Upper lobe of right lung (tissue), 1 donor: ENCODE measurements around the gene ZBTB3. TPM values are rescaled to one million over a fixed set of nuclear protein-coding genes. Genes with fewer than 3 reads are reported as not detected.

Source experiments
- ATAC-seq: fragments of 200-7000 bp; cut with Tn5 transposase; one replicate; pipeline ENCODE4 v1.9.1; 2020; ENCODE audit warnings: mild to moderate bottlenecking, moderate library complexity
- DNase-seq: peaks from one replicate; pipeline ENCODE4 v3.0.0-alpha.2; 2020
- H3K27ac ChIP-seq: fragments of 200-600 bp; one replicate; pipeline ENCODE4 v1.8.0; 2022
- H3K27me3 ChIP-seq: fragments of 200-600 bp; one replicate; pipeline ENCODE4 v1.8.0; 2022; ENCODE audit warnings: mild to moderate bottlenecking
- H3K36me3 ChIP-seq: fragments of 200-600 bp; one replicate; pipeline ENCODE4 v1.8.0; 2022
- H3K4me1 ChIP-seq: fragments of 200-600 bp; one replicate; pipeline ENCODE4 v1.8.0; 2022
- H3K4me3 ChIP-seq: fragments of 200-600 bp; one replicate; pipeline ENCODE4 v1.8.0; 2022; ENCODE audit warnings: mild to moderate bottlenecking
- H3K9me3 ChIP-seq: fragments of 200-600 bp; one replicate; pipeline ENCODE4 v1.8.0; 2022
- intact Hi-C: fragments of 100-400 bp; cut with DNase I; formaldehyde crosslinking; loops from one replicate; pipeline ENCODE4 v1.11.0; 2022
- total RNA-seq: library from RNA; stranded (reverse); fragmentation: NEBNext Ultra II Directional; extraction: Animal tissue kit (Norgen Biotek cat#: 25700); gene quantifications from one replicate; pipeline ENCODE4 v1.2.1, GENCODE V29; 2021
- TF ChIP-seq, protein P1 (sequence below): fragments of 200-600 bp; IDR thresholded peaks from one replicate; pipeline ENCODE4 v1.8.0; 2022; ENCODE audit warnings: antibody characterized with exemption
- donor health status: DM: no; HTN: yes; CAD: no; lungs with severe emphysema.

ZBTB3 gene
- total RNA-seq, 1 donor from 2014 or later: 12.5 TPM

- Histone ChIP-seq H3K4me1 (peaks cover 32% of the 10 kb centered on the region), H3K27me3 (no peaks in the 10 kb centered on the region), H3K4me3 (peak overlapping the region; percentile 74), H3K9me3 (no peaks in the 10 kb centered on the region), H3K27ac (peak overlapping the region; percentile 94), H3K36me3 (peaks cover 28% of the 10 kb centered on the region)
- intact Hi-C loops: no loop called here
- TF ChIP-seq, protein P1, sequence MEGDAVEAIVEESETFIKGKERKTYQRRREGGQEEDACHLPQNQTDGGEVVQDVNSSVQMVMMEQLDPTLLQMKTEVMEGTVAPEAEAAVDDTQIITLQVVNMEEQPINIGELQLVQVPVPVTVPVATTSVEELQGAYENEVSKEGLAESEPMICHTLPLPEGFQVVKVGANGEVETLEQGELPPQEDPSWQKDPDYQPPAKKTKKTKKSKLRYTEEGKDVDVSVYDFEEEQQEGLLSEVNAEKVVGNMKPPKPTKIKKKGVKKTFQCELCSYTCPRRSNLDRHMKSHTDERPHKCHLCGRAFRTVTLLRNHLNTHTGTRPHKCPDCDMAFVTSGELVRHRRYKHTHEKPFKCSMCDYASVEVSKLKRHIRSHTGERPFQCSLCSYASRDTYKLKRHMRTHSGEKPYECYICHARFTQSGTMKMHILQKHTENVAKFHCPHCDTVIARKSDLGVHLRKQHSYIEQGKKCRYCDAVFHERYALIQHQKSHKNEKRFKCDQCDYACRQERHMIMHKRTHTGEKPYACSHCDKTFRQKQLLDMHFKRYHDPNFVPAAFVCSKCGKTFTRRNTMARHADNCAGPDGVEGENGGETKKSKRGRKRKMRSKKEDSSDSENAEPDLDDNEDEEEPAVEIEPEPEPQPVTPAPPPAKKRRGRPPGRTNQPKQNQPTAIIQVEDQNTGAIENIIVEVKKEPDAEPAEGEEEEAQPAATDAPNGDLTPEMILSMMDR: peak; percentile 93
- ATAC-seq: peak; percentile 90
- peak; percentile 94 for DNase-seq
These were observed 32.5 kb upstream of the ZBTB3 start for GRCh38 chr11:62786318-62787004.

GRCh38 chr11:62782753-62783152 lies 28.8 kb upstream of the ZBTB3 start:
- TF ChIP-seq, protein P1: no peak
- H3K27ac ChIP-seq: no peak overlapping the region
- intact Hi-C loops: no loop called here
- H3K27me3 ChIP-seq: no peaks in the 10 kb centered on the region
- no peak overlapping the region for H3K4me3 ChIP-seq
- peaks cover 9% of the 10 kb centered on the region for H3K4me1 ChIP-seq
- H3K9me3 ChIP-seq: no peaks in the 10 kb centered on the region
- peaks cover 34% of the 10 kb centered on the region for H3K36me3 ChIP-seq
- DNase-seq (no peak), ATAC-seq (no peak)

- DNase-seq: no peak
- Histone ChIP-seq H3K36me3 (peaks cover 54% of the 10 kb centered on the region), H3K4me1 (no peaks in the 10 kb centered on the region), H3K27me3 (no peaks in the 10 kb centered on the region), H3K4me3 (no peak overlapping the region), H3K9me3 (no peaks in the 10 kb centered on the region), H3K27ac (no peak overlapping the region)
- intact Hi-C loops: no loop called here
- TF ChIP-seq, protein P1: no peak
- peak; percentile 40 for ATAC-seq
These were observed 24.5 kb upstream of the ZBTB3 start for GRCh38 chr11:62778441-62778840.

GRCh38 chr11:62777389-62777788 lies 23.4 kb upstream of the ZBTB3 start:
- peaks cover 49% of the 10 kb centered on the region for H3K36me3 ChIP-seq
- DNase-seq (no peak), ATAC-seq (peak; percentile 33)
- no peaks in the 10 kb centered on the region for H3K9me3 ChIP-seq
- H3K27ac ChIP-seq: no peak overlapping the region
- H3K4me3 ChIP-seq: no peak overlapping the region
- H3K4me1 ChIP-seq: peaks cover 2% of the 10 kb centered on the region
- TF ChIP-seq, protein P1: no peak
- intact Hi-C loops: no loop called here
- no peaks in the 10 kb centered on the region for H3K27me3 ChIP-seq

GRCh38 chr11:62775646-62776045 lies 21.7 kb upstream of the ZBTB3 start:
- peaks cover 44% of the 10 kb centered on the region for H3K36me3 ChIP-seq
- peaks cover 12% of the 10 kb centered on the region for H3K4me1 ChIP-seq
- no peaks in the 10 kb centered on the region for H3K9me3 ChIP-seq
- no peak overlapping the region for H3K27ac ChIP-seq
- ATAC-seq: no peak
- DNase-seq: no peak
- H3K27me3 ChIP-seq: no peaks in the 10 kb centered on the region
- TF ChIP-seq, protein P1: no peak
- intact Hi-C loops: no loop called here
- no peak overlapping the region for H3K4me3 ChIP-seq
